GM12878 (cell line): ENCODE measurements around the gene MRS2.

Source experiments
- ATF7 ChIP-seq: fragments of 450-650 bp; IDR thresholded peaks from 2 replicates; pipeline ENCODE4 v1.6.1; 2016; ENCODE audit warnings: low read depth, mild to moderate bottlenecking
- BACH1 ChIP-seq: fragments of 450-650 bp; IDR thresholded peaks from 2 replicates; pipeline ENCODE4 v1.6.1; 2017; ENCODE audit warnings: mild to moderate bottlenecking, borderline replicate concordance
- CTCF ChIP-seq, 3 experiments: IDR thresholded peaks in 2 of 3; conservative IDR thresholded peaks in 1 of 3; 2 replicates each; pipeline ENCODE4 v1.5.1; 2011; ENCODE audit warnings: low read depth in 3 of 3, low read length in 3 of 3, mild to moderate bottlenecking in 3 of 3, control low read depth in 2 of 3, moderate library complexity in 2 of 3, inconsistent platforms in 1 of 3, mixed read lengths in 1 of 3; ENCODE audit not compliant: control insufficient read depth in 2 of 3, insufficient read depth in 1 of 3; ENCODE audit errors: extremely low read depth in 1 of 3
- DPF2 ChIP-seq: fragments of 450-650 bp; IDR thresholded peaks from 2 replicates; pipeline ENCODE4 v1.6.1; 2017; ENCODE audit warnings: mild to moderate bottlenecking
- ESRRA ChIP-seq: IDR thresholded peaks from 2 replicates; pipeline ENCODE4 v1.6.1; 2012; ENCODE audit warnings: mild to moderate bottlenecking, low read length, improper control_type of control experiment
- MEF2A ChIP-seq: IDR thresholded peaks from 2 replicates; pipeline ENCODE4 v1.6.1; 2011; ENCODE audit warnings: low read depth, mild to moderate bottlenecking, low read length, moderate library complexity; ENCODE audit not compliant: insufficient read depth
- POLR2A ChIP-seq: IDR thresholded peaks from 2 replicates; pipeline ENCODE4 v1.6.1; 2011; ENCODE audit warnings: low read depth, mild to moderate bottlenecking, low read length
- SMC3 ChIP-seq: IDR thresholded peaks from 2 replicates; pipeline ENCODE4 v1.6.1; 2011; ENCODE audit warnings: low read length, improper control_type of control experiment, borderline replicate concordance
- TBL1XR1 ChIP-seq: IDR thresholded peaks from 2 replicates; pipeline ENCODE4 v1.6.1; 2012; ENCODE audit warnings: low read depth, low read length, improper control_type of control experiment
- ZNF274 ChIP-seq: IDR thresholded peaks from one replicate; pipeline ENCODE4 v1.8.0; 2011; ENCODE audit not compliant: insufficient read length, insufficient read depth
- TF ChIP-seq, protein P1 (sequence below): IDR thresholded peaks from 2 replicates; pipeline ENCODE4 v1.6.1; 2011; ENCODE audit warnings: borderline replicate concordance, low read depth, mild to moderate bottlenecking, moderate library complexity, mixed read lengths, low read length; ENCODE audit not compliant: insufficient read depth; ENCODE audit errors: extremely low read length
- TF ChIP-seq, protein P2 (sequence below): fragments of 450-650 bp; IDR thresholded peaks from 2 replicates; pipeline ENCODE4 v1.6.1; 2017; ENCODE audit warnings: antibody characterized with exemption, mild to moderate bottlenecking, moderate library complexity

DNA sequence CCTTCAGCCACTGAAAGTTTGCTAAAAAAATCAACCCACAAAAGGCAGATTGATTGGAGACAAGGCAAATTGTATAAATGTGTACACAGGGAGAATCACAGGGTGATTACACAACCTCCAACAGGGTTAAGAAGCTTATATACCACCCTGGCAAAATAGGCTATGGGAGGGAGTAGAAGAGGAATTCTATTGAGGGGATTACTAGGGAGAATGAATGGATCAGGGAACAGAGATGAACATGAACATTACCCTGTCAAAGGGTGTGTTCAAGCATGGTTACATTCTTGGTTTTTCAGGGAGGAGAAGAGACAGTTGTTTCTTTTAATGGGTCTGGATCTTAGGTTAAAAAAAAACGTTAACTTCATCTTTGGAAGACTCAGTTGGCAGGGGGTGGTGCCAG lies 5.1 kb upstream of the MRS2 start:
- no peak for TF ChIP-seq SMC3
- TF ChIP-seq, protein P1, sequence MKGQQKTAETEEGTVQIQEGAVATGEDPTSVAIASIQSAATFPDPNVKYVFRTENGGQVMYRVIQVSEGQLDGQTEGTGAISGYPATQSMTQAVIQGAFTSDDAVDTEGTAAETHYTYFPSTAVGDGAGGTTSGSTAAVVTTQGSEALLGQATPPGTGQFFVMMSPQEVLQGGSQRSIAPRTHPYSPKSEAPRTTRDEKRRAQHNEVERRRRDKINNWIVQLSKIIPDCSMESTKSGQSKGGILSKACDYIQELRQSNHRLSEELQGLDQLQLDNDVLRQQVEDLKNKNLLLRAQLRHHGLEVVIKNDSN: no peak
- no peak for TF ChIP-seq ESRRA
- TF ChIP-seq ATF7: no peak
- TF ChIP-seq CTCF (IDR thresholded peaks at IDR 0.05 in 2 of 3, conservative IDR thresholded peaks at IDR 0.05 in 1 of 3; ENCODE audit: control insufficient read depth in 2 of 3, extremely low read depth in 1 of 3, insufficient read depth in 1 of 3, low read depth in 3 of 3, low read length in 3 of 3): no peak
- TF ChIP-seq, protein P2, sequence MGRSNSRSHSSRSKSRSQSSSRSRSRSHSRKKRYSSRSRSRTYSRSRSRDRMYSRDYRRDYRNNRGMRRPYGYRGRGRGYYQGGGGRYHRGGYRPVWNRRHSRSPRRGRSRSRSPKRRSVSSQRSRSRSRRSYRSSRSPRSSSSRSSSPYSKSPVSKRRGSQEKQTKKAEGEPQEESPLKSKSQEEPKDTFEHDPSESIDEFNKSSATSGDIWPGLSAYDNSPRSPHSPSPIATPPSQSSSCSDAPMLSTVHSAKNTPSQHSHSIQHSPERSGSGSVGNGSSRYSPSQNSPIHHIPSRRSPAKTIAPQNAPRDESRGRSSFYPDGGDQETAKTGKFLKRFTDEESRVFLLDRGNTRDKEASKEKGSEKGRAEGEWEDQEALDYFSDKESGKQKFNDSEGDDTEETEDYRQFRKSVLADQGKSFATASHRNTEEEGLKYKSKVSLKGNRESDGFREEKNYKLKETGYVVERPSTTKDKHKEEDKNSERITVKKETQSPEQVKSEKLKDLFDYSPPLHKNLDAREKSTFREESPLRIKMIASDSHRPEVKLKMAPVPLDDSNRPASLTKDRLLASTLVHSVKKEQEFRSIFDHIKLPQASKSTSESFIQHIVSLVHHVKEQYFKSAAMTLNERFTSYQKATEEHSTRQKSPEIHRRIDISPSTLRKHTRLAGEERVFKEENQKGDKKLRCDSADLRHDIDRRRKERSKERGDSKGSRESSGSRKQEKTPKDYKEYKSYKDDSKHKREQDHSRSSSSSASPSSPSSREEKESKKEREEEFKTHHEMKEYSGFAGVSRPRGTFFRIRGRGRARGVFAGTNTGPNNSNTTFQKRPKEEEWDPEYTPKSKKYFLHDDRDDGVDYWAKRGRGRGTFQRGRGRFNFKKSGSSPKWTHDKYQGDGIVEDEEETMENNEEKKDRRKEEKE: no peak
- no peak for TF ChIP-seq ZNF274
- no peak for TF ChIP-seq BACH1
- no peak for TF ChIP-seq DPF2
- TF ChIP-seq MEF2A: no peak
- no peak for TF ChIP-seq POLR2A
- no peak for TF ChIP-seq TBL1XR1
